GM13976 (cell line): ENCODE data around the gene CACNG1.

Source experiments
- DNase-seq: peaks from one replicate; pipeline ENCODE4 v3.0.0; 2012; ENCODE audit warnings: low spot score
- CTCF ChIP-seq: IDR thresholded peaks from 2 replicates; pipeline ENCODE4 v1.5.1; 2012; ENCODE audit warnings: borderline replicate concordance, mild to moderate bottlenecking; ENCODE audit not compliant: insufficient read depth; ENCODE audit errors: extremely low read depth, missing control alignments, control extremely low read depth
- in situ Hi-C: fragments of 300-500 bp; cut with MboI; formaldehyde crosslinking; loops from one replicate; pipeline ENCODE4 v1.12.0; 2022; ENCODE audit warnings: low sequenced_read_pairs, mixed read lengths, inconsistent platforms; ENCODE audit not compliant: unreplicated experiment

Gene CACNG1

DNA sequence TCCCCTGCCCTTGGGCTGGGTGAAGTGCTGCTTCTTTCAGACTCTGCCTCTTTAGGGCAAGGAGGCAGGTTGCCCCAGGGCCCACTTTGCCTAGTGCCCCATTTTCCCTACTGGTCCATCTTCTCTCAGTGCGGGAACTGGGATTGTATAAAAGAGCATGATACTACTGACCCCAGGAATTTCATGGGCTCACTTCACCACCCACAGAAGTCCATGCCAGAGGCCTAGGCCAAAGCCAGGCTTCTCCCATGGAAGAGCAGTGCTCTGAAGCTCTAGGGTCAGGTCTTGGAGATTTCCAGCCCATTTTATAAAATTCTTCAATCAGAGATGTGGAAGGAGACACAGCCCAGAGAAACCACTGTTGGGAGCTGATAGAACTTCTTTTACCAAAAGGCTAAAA lies 5.7 kb downstream of the CACNG1 start:
- in situ Hi-C loops, result no loop called here
- TF ChIP-seq CTCF, result no peak
- no peak for DNase-seq

DNA sequence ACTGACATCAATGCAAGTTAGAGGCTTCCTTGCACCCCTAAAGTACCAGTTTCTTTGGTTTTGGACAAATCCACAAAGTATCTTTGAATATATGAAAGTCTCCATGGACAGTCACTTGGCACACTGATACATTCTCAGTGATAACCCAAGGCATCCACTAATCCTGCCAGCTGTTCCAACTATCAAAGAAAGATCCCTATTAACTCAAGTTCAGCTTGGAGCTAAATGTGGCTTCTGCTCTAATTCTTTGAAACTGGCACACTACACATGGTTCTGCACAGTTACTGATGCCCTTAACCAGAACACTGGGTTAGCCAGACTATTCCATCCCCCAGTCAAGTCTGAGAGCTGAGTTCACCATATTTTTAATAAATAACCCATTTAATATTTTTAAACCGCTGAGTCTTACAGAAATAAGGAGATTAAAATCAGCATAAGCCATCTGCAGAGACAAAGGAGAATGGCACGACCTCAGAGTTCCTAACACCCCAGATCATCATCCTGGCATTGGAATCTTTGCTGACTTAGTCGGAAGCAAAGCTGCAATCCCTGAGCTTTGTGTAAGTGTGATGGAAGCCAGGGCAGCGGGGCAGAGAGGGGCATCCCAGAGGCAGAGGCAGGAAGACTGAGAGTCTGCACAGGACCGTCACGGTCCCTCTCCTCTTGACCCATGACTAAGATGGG lies 6.3 kb downstream of the CACNG1 start:
- no peak for TF ChIP-seq CTCF
- in situ Hi-C loops, result no loop called here
- DNase-seq, result no peak

GRCh38 chr17:67051155-67051538 lies 6.8 kb downstream of the CACNG1 start:
- in situ Hi-C loops, result no loop called here
- TF ChIP-seq CTCF, result no peak
- DNase-seq, result no peak

DNA sequence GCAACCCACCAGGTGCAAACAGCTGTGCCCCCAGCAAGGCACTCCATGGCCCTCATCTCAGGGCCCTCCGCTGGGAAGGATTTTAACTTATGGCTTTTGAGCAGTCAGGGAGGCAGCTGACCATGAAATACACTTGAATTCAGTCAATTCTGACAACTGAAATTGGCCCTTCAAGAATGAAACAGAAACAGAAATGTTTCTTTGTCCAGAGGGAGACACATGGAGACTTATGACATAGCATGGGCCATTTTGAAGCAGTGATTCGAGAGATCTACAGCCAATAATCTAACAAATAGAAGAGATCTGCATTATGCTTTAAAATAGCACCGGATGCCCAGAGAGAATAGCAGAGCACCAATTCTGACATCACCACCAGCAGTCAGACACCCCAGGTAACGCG lies 7.5 kb downstream of the CACNG1 start:
- in situ Hi-C loops, result no loop called here
- TF ChIP-seq CTCF, result no peak
- peak; percentile 49 for DNase-seq

DNA sequence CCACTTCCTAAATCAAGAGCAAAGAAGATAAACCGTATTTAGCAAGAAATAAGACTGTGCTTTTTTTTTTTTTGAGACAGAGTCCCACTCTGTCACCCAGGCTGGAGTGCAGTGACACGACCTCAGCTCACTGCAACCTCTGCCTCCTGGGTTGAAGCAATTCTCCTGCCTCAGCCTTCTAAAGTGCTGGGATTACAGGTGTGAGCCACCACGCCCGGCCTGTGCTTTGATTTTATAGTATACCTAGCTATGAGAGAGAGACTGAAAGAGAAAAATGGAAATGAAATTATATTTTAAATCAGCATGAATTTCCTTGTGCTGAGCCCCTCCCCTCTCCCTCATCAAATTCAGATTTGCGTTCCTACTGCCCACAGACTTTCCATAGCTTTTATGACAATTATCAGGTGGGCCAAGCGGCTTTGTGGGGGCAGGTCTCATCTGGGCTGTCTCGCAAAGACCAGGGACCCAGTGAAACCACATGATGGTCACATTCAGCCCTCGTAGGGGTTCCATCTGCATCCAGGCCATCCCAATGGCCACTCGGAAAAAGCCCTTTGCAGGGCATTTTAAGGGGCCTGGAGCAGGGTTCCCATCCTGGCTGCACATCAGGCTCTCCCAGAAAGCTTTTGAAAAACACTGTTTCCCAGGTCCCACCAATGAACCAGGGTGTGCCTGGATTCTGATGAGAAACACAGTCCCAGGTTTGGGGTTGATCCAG lies 8.5 kb downstream of the CACNG1 start:
- DNase-seq, result no peak
- TF ChIP-seq CTCF, result no peak
- in situ Hi-C loops, result no loop called here

DNA sequence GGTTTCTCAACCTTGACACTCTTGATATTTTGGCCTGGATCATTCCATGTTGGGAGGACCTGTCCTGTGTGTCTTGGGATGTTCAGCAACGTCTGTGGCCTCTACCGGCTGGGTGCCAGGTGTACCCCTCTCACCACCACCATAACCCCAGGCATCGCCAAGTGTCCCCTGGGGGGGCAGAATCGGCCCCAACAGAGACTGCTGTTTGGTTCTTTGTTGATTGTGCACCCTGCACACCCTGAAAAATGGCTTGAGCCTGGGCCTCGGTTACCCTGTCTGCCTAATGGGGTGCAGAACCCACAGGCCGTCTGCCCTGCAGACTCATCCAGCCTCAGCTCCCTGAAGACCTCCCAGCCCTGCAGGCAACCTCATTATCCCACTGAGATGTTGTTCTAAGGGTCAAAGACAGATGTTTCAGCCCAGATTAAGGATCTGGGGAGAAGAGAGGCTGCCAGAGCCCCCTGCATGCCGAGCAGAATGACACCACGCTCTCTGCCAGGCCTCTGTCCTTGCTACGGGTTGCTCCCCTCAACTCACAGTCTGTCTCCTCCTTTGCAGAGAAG lies 9.2 kb downstream of the CACNG1 start:
- DNase-seq, result no peak
- TF ChIP-seq CTCF, result no peak
- in situ Hi-C loops, result no loop called here
